Vagina (tissue), 2 donors: Measurements from ENCODE around the gene RRM2.

Source experiments
- POLR2A ChIP-seq, 2 donors: fragments of 450-650 bp; IDR thresholded peaks; one replicate each; pipeline ENCODE4 v1.6.1; 2017; ENCODE audit warnings: antibody characterized with exemption in 2 of 2, mild to moderate bottlenecking in 2 of 2, moderate library complexity in 2 of 2
- POLR2AphosphoS5 ChIP-seq, 2 donors: sonication (generic); formaldehyde crosslinking; IDR thresholded peaks; one replicate each; pipeline ENCODE4 v1.9.0; 2017; ENCODE audit warnings: antibody characterized with exemption in 2 of 2, mild to moderate bottlenecking in 2 of 2, low read depth in 1 of 2; ENCODE audit not compliant: insufficient read depth in 1 of 2
- TF ChIP-seq, protein P1 (sequence below), 3 experiments: fragments of 450-650 bp in 2 of 3; fragments of 200-600 bp in 1 of 3; sonication (generic) in 1 of 3; IDR thresholded peaks; one replicate each; pipeline ENCODE4 v1.5.1; 2017 to 2019; ENCODE audit warnings: antibody characterized with exemption in 3 of 3, mild to moderate bottlenecking in 2 of 3, moderate library complexity in 2 of 3

DNA sequence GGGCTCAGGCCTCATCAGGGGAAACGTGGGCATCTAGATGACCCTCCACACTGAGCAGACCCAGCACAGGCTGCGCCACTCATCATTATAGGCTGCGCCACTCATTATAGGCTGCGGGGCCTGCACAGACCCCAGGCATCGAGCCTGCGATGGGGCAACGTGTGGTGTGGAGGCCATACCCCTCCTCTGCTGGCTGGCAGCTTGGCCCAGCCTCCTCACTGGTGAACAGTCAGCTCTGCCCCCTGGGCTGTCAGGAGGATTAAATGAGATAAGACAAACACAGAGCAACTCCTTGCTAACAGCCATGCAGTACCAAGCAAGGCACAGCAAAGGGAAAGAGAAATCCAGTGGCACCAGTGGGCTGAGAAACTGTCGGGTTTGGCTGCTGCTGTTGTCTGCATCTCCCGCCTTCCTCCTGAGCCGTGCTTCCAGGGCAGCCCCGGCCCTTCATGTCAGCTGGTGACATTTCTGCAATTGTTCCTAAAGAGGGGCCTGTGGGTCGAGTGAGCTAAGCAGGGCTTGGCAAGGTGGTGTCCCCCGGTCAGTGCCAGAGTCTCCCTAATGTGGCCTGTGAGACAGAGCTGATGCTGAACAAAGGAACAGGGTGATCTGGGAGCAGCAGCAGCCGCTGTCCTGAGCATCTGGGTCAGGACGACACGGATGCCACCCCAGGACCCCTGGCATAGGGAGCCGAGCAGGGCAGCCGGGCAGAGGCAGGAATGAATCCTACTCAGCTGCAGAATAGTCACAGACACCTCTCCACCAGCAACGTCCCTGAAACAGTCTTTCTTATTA is 48.7 kb downstream of the RRM2 start:
- TF ChIP-seq, protein P1, sequence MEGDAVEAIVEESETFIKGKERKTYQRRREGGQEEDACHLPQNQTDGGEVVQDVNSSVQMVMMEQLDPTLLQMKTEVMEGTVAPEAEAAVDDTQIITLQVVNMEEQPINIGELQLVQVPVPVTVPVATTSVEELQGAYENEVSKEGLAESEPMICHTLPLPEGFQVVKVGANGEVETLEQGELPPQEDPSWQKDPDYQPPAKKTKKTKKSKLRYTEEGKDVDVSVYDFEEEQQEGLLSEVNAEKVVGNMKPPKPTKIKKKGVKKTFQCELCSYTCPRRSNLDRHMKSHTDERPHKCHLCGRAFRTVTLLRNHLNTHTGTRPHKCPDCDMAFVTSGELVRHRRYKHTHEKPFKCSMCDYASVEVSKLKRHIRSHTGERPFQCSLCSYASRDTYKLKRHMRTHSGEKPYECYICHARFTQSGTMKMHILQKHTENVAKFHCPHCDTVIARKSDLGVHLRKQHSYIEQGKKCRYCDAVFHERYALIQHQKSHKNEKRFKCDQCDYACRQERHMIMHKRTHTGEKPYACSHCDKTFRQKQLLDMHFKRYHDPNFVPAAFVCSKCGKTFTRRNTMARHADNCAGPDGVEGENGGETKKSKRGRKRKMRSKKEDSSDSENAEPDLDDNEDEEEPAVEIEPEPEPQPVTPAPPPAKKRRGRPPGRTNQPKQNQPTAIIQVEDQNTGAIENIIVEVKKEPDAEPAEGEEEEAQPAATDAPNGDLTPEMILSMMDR (IDR thresholded peaks at IDR 0.05), result no peak
- TF ChIP-seq POLR2A (IDR thresholded peaks at IDR 0.05) (no peak), POLR2AphosphoS5 (IDR thresholded peaks at IDR 0.05; ENCODE audit: insufficient read depth in 1 of 2, low read depth in 1 of 2) (no peak)
